ENCODE data around the gene TMEM132C.

TMEM132C gene

GRCh38 chr12:128743916-128744315 lies 476.9 kb downstream of the TMEM132C start:
- no peaks in the 10 kb centered on the region for H3K9me2 ChIP-seq (replicated peaks; ENCODE audit: insufficient read depth, low read length)
- H4K20me1 ChIP-seq (ENCODE audit: low read depth, low read length): no peaks in the 10 kb centered on the region
- H3K36me3 ChIP-seq (ENCODE audit: low read length): no peaks in the 10 kb centered on the region
- peaks cover 3% of the 10 kb centered on the region; the same call in 1 of the 2 replicates for H3K27me3 ChIP-seq (ENCODE audit: low read length)
- H3K4me2 ChIP-seq (ENCODE audit: low read depth, low read length, poor library complexity, severe bottlenecking): no peak overlapping the region
- TF ChIP-seq CTCF (IDR thresholded peaks at IDR 0.05; ENCODE audit: insufficient read depth, low read length, poor library complexity, severe bottlenecking) (no peak), EZH2phosphoT487 (conservative IDR thresholded peaks at IDR 0.05; ENCODE audit: low read length) (no peak)
- H3F3A ChIP-seq (ENCODE audit: insufficient read depth): no peaks in the 10 kb centered on the region
- H3K27ac ChIP-seq (ENCODE audit: low read depth, low read length): no peak overlapping the region
- H3K4me3 ChIP-seq (ENCODE audit: insufficient read depth, low read length, poor library complexity, severe bottlenecking): no peak overlapping the region
- H3K79me2 ChIP-seq (ENCODE audit: insufficient read depth, low read length): no peaks in the 10 kb centered on the region
- no peak overlapping the region for H2AFZ ChIP-seq (ENCODE audit: low read depth, low read length, severe bottlenecking)
- no peaks in the 10 kb centered on the region for H3K9me3 ChIP-seq (ENCODE audit: insufficient read depth, low read length)
- no peak overlapping the region for H3K9ac ChIP-seq (ENCODE audit: low read length)

DNA sequence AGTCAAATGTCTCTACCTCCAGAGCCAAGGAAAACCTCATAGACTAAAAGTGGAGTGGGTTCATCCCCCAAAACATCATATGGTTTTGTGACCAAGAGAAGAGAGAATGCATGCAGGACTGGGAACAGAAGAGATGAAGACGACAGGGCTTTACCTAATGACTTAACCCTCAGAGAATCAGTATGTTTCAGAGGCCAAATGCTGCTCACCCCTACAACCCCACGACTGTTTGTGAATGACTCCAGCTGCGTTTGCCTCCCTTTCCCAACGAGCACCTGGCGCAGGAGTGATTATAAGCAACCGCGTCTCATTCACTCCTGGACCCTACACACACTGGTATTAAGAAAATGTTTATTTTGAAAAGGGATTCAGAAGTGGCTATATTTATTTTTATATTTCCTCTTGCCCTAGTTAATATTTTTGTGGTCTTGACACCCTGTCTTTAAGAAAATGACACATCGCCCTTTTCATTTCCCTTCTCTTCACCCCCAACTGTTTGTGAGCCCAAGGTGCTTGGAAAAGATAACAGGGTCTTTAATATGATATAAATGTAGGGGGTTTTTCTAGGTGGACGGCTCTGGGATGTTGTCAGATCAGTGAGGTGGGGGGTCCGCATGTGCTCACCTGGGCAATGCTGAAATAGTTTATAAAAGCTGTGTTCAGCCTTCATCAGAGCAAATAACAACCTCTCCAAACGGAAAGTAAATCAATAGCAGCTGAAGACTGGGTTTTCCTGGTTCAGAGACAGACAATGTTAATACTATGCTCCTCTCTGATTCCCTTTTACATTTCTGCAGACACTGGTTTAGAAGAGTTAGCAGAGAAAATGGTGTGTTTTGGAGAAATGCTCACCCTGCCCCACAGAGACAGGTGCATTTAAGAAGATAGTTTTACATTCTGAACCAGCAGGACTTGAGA lies 479.1 kb downstream of the TMEM132C start:
- no peaks in the 10 kb centered on the region for H3K9me2 ChIP-seq (replicated peaks; ENCODE audit: insufficient read depth, low read length)
- no peak overlapping the region for H3K27ac ChIP-seq (ENCODE audit: low read depth, low read length)
- no peaks in the 10 kb centered on the region for H4K20me1 ChIP-seq (ENCODE audit: low read depth, low read length)
- TF ChIP-seq EZH2phosphoT487 (conservative IDR thresholded peaks at IDR 0.05; ENCODE audit: low read length): no peak
- TF ChIP-seq CTCF (IDR thresholded peaks at IDR 0.05; ENCODE audit: insufficient read depth, low read length, poor library complexity, severe bottlenecking): no peak
- H3K9ac ChIP-seq (ENCODE audit: low read length): no peak overlapping the region
- peaks cover 3% of the 10 kb centered on the region; the same call in 1 of the 2 replicates for H3K27me3 ChIP-seq (ENCODE audit: low read length)
- no peaks in the 10 kb centered on the region for H3K79me2 ChIP-seq (ENCODE audit: insufficient read depth, low read length)
- H3K4me3 ChIP-seq (ENCODE audit: insufficient read depth, low read length, poor library complexity, severe bottlenecking): no peak overlapping the region
- H3K9me3 ChIP-seq (ENCODE audit: insufficient read depth, low read length): no peaks in the 10 kb centered on the region
- H3K36me3 ChIP-seq (ENCODE audit: low read length): no peaks in the 10 kb centered on the region
- H2AFZ ChIP-seq (ENCODE audit: low read depth, low read length, severe bottlenecking): no peak overlapping the region
- H3F3A ChIP-seq (ENCODE audit: insufficient read depth): no peaks in the 10 kb centered on the region
- no peak overlapping the region for H3K4me2 ChIP-seq (ENCODE audit: low read depth, low read length, poor library complexity, severe bottlenecking)

DNA sequence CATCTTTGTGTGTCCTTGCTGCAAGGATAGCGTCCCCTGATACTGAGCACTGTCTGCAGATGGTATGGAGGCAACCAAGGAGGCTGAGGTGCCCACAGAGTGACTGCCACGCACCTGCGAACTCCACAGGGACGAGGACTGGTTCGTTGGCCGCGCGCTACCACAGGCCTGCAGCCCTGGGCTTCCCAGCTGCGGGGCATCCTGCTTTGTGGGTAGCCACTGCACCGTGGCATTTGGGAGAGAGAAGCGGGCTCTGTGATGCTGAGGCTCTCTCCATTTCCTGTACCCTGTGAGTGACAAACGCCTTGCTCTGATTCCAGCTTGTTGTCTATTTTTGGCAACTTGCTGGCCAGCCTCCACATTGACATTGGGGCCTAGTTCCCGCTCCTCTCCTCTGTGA lies 480.5 kb downstream of the TMEM132C start:
- Histone ChIP-seq H3K79me2 (ENCODE audit: insufficient read depth, low read length) (no peaks in the 10 kb centered on the region), H3K27ac (ENCODE audit: low read depth, low read length) (no peak overlapping the region), H3K9me3 (ENCODE audit: insufficient read depth, low read length) (no peaks in the 10 kb centered on the region), H3K9ac (ENCODE audit: low read length) (no peak overlapping the region), H4K20me1 (ENCODE audit: low read depth, low read length) (no peaks in the 10 kb centered on the region), H2AFZ (ENCODE audit: low read depth, low read length, severe bottlenecking) (no peak overlapping the region), H3K36me3 (ENCODE audit: low read length) (no peaks in the 10 kb centered on the region), H3F3A (ENCODE audit: insufficient read depth) (no peaks in the 10 kb centered on the region), H3K27me3 (ENCODE audit: low read length) (peaks cover 3% of the 10 kb centered on the region; the same call in 1 of the 2 replicates), H3K9me2 (replicated peaks; ENCODE audit: insufficient read depth, low read length) (no peaks in the 10 kb centered on the region), H3K4me3 (ENCODE audit: insufficient read depth, low read length, poor library complexity, severe bottlenecking) (no peak overlapping the region), H3K4me2 (ENCODE audit: low read depth, low read length, poor library complexity, severe bottlenecking) (no peak overlapping the region)
- no peak for TF ChIP-seq CTCF (IDR thresholded peaks at IDR 0.05; ENCODE audit: insufficient read depth, low read length, poor library complexity, severe bottlenecking)
- TF ChIP-seq EZH2phosphoT487 (conservative IDR thresholded peaks at IDR 0.05; ENCODE audit: low read length): no peak
